Fibroblast of villous mesenchyme (primary cell): ENCODE measurements around the gene TNNT2. TPM values are rescaled to one million over a fixed set of nuclear protein-coding genes. Genes with fewer than 3 reads are reported as not detected.

Experiments
- DNase-seq: peaks from one replicate; pipeline ENCODE4 v3.0.0-alpha.2; 2010; ENCODE audit warnings: low read depth
- H3K4me3 ChIP-seq: 2 replicates; pipeline ENCODE4 v1.5.1; 2011; ENCODE audit warnings: low read depth, mild to moderate bottlenecking, low read length
- total RNA-seq: library from RNA; depleted of rRNA; stranded (reverse); fragments of >200 nt; gene quantifications from 2 replicates; pipeline ENCODE4 v1.2.3, GENCODE V29; 2012
- TF ChIP-seq, protein P1 (sequence below): IDR thresholded peaks from 2 replicates; pipeline ENCODE4 v1.5.1; 2012; ENCODE audit warnings: low read depth, mild to moderate bottlenecking, low read length; ENCODE audit not compliant: insufficient read depth

Gene TNNT2
- total RNA-seq, 1 donor: 3.5 TPM

GRCh38 chr1:201346337-201346939, 31.0 kb downstream of the TNNT2 start:
- TF ChIP-seq, protein P1, sequence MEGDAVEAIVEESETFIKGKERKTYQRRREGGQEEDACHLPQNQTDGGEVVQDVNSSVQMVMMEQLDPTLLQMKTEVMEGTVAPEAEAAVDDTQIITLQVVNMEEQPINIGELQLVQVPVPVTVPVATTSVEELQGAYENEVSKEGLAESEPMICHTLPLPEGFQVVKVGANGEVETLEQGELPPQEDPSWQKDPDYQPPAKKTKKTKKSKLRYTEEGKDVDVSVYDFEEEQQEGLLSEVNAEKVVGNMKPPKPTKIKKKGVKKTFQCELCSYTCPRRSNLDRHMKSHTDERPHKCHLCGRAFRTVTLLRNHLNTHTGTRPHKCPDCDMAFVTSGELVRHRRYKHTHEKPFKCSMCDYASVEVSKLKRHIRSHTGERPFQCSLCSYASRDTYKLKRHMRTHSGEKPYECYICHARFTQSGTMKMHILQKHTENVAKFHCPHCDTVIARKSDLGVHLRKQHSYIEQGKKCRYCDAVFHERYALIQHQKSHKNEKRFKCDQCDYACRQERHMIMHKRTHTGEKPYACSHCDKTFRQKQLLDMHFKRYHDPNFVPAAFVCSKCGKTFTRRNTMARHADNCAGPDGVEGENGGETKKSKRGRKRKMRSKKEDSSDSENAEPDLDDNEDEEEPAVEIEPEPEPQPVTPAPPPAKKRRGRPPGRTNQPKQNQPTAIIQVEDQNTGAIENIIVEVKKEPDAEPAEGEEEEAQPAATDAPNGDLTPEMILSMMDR: peak; percentile 76
- peak; percentile 54 for DNase-seq
- H3K4me3 ChIP-seq: no peak overlapping the region

DNA sequence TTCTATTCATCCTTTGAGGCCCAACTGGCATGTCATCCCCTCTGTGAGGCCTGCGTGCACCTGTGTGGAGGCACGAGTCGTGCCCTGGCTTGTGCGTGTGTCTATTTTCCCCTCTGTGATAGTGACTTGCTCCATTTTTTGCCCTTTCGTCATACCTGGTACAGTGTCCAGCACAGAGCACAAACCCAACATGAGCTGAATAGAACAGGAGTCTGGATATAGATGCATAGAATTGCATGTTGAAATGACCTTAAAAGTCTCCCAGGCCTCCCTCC, 32.5 kb downstream of the TNNT2 start:
- H3K4me3 ChIP-seq: no peak overlapping the region
- TF ChIP-seq, protein P1: no peak
- DNase-seq: no peak

DNA sequence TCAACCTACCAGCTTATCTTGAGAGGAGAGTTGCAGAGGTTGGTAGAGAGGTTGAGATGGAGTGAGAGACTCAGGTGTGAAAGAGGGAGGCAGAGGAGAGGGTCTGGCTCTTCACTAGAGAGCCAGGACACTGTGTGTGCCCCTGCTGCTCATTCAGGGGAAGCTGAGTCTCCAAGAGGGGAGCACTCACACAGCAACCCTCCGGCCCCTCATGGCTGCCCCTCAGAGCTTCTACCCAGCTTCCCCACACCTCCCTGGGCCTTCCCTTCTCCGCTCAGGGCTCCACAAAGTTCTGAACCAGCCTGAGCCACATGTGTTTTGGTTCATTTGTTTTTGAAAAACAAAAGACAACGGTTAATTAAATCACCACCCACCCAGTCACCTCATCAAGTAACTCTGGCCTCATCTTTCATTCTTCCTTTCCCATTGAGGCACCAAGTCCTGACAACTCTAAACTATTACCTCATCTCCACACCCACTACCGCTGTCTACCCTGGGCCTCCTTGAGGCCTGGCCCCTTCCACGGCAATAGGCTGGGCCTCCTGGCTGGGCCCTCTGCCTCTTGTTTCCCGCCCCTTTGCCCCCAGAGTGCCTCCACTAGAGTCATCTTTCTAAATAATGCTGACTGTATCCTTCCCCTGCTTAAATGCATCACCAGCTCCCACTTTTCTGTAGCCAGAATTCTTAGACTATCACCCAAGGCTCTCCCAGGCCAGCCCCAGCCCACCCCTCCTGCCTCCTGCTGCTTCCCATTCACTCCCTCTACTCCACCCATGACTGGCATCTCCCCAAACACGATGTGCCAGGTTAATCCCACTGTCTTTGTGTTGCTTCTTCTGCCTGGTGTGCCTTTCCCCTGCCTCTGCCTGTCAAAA, 33.0 kb downstream of the TNNT2 start:
- TF ChIP-seq, protein P1: no peak
- no peak overlapping the region for H3K4me3 ChIP-seq
- no peak for DNase-seq

DNA sequence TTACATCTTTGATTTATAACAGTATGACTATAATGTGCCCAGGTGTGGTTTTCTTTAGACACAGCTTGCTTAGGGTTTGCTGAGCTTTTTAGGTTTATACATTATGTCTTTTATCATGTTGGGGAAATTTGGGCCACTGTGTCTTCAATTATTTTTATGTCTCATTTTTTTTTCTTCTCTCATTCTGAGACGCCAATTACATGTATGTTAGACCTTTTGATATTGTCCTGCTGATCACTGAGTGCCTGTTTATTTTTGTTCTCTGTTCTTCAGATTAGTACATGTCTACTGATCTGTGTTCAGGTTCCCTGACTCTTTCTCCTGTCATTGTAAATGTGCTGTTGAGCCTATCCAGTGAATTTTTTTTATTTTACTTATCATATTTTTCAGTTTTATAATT, 36.1 kb downstream of the TNNT2 start:
- H3K4me3 ChIP-seq: no peak overlapping the region
- no peak for DNase-seq
- TF ChIP-seq, protein P1: no peak

GRCh38 chr1:201336711-201337450, 40.6 kb downstream of the TNNT2 start:
- no peak overlapping the region for H3K4me3 ChIP-seq
- TF ChIP-seq, protein P1: no peak
- no peak for DNase-seq

- no peak for DNase-seq
- no peak overlapping the region for H3K4me3 ChIP-seq
- TF ChIP-seq, protein P1: no peak
Observed at GRCh38 chr1:201335901-201336300, 41.6 kb downstream of the TNNT2 start.
